ENCODE data around the gene AAK1.
"Not testable (repeated sequence)": the region's sequence is repeated elsewhere in the genome, so short reads cannot be mapped to it uniquely, and the experiment has no call there.

Gene AAK1

DNA sequence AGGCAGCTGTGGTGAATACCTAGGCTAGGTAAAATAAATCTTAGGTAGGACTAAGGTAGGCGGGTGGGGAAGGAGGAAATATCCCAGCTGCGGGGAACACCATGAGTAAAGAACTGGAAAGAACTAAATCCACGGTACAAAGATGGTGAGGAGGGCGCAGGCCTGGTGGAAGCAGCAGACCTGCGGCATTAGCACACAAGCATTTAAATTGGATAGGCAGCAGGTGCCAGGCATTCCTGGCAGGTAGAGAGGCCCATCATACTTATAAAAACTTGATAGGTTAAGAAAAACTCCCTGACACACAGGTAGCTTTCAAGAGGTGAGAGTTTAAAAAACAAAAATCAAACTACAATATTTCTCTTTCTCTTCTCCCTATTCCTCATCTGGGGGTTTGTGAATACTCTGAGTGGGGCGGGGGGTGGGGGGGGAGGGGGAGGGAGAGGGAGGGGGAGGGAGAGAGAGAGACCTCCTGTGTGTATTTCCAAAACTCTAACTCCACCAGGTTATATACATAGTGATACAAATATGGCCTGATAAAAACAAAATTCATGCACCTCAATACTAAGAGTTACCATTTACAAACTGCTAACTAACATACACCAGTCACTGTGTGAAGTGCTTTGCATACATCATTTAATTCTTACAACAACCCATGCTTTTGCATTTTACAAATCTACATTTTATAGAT, 13.5 kb downstream of the AAK1 start:
- POLR2A ChIA-PET (ENCODE audit: low non-redundant PET), result no interaction called here
- no peak overlapping the region for H3K27ac ChIP-seq
- CTCF ChIA-PET, result interaction anchor here (0.6 kb wide), 1 partner anchor 12 kb away, joined by 4 read pairs; no protein-coding TSS in a partner anchor
- no peak for DNase-seq (ENCODE audit: low spot score)
- TF ChIP-seq, protein P1, sequence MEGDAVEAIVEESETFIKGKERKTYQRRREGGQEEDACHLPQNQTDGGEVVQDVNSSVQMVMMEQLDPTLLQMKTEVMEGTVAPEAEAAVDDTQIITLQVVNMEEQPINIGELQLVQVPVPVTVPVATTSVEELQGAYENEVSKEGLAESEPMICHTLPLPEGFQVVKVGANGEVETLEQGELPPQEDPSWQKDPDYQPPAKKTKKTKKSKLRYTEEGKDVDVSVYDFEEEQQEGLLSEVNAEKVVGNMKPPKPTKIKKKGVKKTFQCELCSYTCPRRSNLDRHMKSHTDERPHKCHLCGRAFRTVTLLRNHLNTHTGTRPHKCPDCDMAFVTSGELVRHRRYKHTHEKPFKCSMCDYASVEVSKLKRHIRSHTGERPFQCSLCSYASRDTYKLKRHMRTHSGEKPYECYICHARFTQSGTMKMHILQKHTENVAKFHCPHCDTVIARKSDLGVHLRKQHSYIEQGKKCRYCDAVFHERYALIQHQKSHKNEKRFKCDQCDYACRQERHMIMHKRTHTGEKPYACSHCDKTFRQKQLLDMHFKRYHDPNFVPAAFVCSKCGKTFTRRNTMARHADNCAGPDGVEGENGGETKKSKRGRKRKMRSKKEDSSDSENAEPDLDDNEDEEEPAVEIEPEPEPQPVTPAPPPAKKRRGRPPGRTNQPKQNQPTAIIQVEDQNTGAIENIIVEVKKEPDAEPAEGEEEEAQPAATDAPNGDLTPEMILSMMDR (conservative IDR thresholded peaks at IDR 0.05; ENCODE audit: low read depth), result no peak

DNA sequence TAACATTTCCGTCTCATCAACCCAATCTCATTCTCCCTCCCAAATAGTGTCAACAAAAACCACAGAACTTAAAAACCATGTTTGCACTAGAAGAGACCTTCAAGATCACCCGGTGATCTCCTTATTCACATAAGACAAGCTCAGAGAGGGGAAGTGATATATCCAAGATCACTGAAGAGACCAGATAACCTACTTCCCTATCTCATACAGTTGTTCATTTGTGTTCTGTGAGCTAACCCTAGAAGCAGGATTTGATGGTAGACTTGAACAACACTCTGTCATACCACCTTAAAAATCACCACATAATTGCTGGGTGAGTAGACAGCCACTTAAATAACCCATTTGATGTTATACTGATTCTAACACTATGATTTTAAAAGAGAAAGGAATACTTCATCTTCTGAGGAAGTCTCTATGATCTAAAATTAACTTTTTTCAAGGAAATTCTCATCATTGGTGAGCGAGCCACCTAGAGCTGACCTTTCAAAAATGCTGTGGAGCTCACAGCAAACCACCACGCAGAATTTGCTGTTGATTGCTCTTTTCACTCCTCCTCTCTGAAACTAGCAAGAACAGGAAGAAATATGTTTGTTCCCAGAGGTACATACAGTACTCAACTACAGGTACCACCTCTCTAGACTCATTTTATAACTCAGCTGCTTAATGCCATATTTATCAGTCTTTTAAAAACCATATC, 15.1 kb downstream of the AAK1 start:
- TF ChIP-seq, protein P1 (conservative IDR thresholded peaks at IDR 0.05; ENCODE audit: low read depth), result no peak
- DNase-seq (ENCODE audit: low spot score), result no peak
- H3K27ac ChIP-seq, result no peak overlapping the region
- ChIA-PET CTCF (no interaction called here), POLR2A (ENCODE audit: low non-redundant PET) (no interaction called here)

DNA sequence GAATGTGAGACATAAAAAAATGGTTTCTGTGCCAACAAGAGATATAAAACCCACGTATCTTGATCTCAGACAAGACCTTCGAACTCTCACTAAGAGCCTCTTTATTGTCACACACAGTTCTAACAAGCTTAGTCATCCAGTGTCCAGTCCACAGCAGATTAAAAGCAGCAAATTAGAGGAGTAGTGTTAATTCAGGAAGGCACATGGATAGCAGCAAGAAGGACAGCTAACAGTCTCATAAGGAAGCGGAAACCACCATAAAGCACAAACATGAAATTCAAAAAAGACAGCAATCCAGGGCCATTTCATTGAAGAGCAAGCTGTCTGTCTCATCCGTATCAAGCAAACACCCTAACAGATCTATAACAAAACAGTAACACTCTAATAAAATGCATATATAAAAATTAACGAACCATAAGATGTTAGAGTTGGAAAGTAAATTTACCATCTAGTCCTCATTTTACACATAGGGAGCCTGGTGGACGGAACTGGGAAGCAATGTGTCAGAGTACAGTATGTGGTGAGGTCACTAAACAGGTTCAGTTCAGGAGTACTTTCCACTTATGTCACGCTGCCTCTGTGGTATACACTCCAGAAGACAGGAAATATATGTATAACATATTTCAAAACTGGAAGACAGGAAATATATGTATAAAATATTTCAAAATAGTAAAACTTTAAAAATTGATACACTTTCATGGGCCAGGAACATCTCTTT, 18.3 kb downstream of the AAK1 start:
- TF ChIP-seq, protein P1 (conservative IDR thresholded peaks at IDR 0.05; ENCODE audit: low read depth), result no peak
- no peak overlapping the region for H3K27ac ChIP-seq
- ChIA-PET POLR2A (ENCODE audit: low non-redundant PET) (no interaction called here), CTCF (no interaction called here)
- DNase-seq (ENCODE audit: low spot score), result no peak

DNA sequence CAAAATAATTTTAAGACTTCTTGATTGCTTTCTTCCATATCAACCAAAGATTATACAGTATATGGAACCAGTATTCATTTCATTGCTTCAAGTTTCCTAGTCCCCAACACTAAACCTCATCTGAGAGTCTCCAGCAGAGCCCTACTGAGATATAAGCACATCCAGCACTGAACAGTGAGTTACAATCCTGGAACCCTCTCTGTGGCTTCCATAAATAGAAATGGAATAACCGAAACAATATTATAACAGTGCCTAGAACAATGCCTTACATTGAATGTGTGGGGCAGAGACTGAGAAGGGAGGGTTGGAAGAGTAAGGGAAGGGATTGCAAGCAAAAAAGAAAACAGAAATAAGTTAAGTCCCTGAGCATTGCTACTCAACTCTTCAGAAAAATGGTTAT, 18.9 kb downstream of the AAK1 start:
- H3K27ac ChIP-seq, result no peak overlapping the region
- TF ChIP-seq, protein P1 (conservative IDR thresholded peaks at IDR 0.05; ENCODE audit: low read depth), result no peak
- ChIA-PET POLR2A (ENCODE audit: low non-redundant PET) (no interaction called here), CTCF (no interaction called here)
- DNase-seq (ENCODE audit: low spot score), result no peak

DNA sequence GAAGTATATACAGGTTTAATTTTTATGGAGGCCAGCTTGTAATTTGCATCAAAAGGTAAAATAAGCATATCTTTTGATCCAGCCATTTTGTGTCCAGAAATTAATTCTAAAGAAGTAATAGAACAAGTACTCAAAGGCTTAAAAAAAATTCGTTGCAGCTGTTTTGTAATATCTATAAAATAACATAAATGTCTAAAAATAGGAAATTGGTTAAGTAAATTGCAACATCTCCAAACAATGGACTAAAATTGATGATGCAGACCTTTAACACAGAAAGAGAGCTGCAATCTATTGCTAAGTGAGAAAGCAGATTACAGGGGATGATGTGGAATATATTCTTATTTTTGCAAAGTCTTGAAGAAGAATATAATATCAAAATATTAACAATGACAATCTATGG, 19.4 kb downstream of the AAK1 start:
- TF ChIP-seq, protein P1 (conservative IDR thresholded peaks at IDR 0.05; ENCODE audit: low read depth), result no peak
- ChIA-PET POLR2A (ENCODE audit: low non-redundant PET) (no interaction called here), CTCF (interaction anchor here (0.6 kb wide), 1 partner anchor 34 kb away, joined by 4 read pairs; no protein-coding TSS in a partner anchor)
- H3K27ac ChIP-seq, result no peak overlapping the region
- DNase-seq (ENCODE audit: low spot score), result no peak

DNA sequence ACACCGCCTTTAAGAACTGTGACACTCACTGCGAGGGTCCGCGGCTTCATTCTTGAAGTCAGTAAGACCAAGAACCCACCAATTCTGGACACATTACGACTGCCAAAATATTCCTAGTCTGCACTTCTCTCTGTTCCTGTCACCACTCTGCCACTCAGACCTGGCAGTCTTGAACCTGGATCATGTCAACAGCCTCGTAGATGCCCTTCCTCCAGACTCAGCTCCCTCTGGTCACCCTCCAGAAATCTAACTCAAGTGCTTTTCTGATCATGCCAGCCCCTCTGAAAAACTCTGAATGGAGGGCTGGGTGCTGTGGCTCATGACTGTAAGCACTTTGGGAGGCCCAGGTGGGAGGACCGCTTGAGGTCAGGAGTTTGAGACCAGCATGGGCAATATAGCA, 20.3 kb downstream of the AAK1 start:
- POLR2A ChIA-PET (ENCODE audit: low non-redundant PET), result no interaction called here
- no peak overlapping the region for H3K27ac ChIP-seq
- no peak for DNase-seq (ENCODE audit: low spot score)
- CTCF ChIA-PET, result no interaction called here
- TF ChIP-seq, protein P1 (conservative IDR thresholded peaks at IDR 0.05; ENCODE audit: low read depth), result no peak

DNA sequence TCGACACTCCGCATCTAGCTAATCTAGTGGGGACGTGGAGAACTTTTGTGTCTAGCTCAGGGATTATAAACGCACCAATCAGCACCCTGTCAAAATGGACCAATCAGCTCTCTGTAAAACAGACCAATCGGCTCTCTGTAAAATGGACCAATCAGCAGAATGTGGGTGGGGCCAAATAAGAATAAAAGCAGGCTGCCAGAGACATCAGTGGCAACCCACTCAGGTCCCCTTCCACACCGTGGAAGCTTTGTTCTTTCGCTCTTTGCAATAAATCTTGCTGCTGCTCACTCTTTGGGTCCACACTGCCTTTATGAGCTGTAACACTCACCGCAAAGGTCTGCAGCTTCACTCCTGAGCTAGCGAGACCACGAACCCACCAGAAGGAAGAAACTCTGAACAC, 20.7 kb downstream of the AAK1 start:
- DNase-seq (ENCODE audit: low spot score); CTCF ChIA-PET; H3K27ac ChIP-seq; POLR2A ChIA-PET (ENCODE audit: low non-redundant PET): not testable (repeated sequence)

DNA sequence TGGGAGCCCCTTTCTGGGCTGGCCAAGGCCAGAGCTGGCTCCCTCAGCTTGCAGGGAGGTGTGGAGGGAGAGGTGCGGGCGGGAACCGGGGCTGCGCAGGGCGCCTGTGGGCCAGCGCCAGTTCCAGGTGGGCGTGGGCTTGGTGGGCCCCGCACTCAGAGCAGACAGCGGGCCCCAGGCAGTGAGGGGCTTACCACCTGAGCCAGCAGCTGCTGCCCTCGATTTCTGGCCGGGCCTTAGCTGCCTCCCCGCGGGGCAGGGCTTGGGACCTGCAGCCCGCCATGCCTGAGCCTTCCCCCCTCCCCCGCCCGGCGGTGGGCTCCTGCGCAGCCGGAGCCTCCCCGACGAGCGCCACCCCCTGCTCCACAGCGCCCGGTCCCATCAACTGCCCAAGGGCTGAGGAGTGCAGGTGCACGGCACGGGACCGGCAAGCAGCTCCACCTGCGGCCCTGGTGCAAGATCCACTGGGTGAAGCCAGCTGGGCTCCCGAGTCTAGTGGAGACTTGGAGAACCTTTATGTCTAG, 21.5 kb downstream of the AAK1 start:
- DNase-seq (ENCODE audit: low spot score); POLR2A ChIA-PET (ENCODE audit: low non-redundant PET); H3K27ac ChIP-seq: not testable (repeated sequence)
- CTCF ChIA-PET, result interaction anchor here (0.6 to 0.7 kb wide), 2 partner anchors 43 to 113 kb away, joined by 3 to 4 read pairs; no protein-coding TSS in a partner anchor
